Esophagus (tissue), 2 donors: ENCODE results near the gene KCP. TPM values are rescaled to one million over a fixed set of nuclear protein-coding genes. Genes with fewer than 3 reads are reported as not detected.

Experiments used
- H3K27ac ChIP-seq, 2 donors: one replicate each; pipeline ENCODE4 v1.5.1; 2013; ENCODE audit warnings: low read depth in 2 of 2, mild to moderate bottlenecking in 2 of 2, inconsistent platforms in 1 of 2, low read length in 1 of 2, moderate library complexity in 1 of 2
- H3K27me3 ChIP-seq, 2 donors: one replicate each; pipeline ENCODE4 v1.6.1; 2013; ENCODE audit warnings: low read length in 2 of 2, control low read depth in 1 of 2, mild to moderate bottlenecking in 1 of 2; ENCODE audit not compliant: insufficient read depth in 2 of 2, control insufficient read depth in 1 of 2
- H3K36me3 ChIP-seq, 2 donors: one replicate each; pipeline ENCODE4 v1.6.1; 2013; ENCODE audit warnings: low read length in 1 of 2; ENCODE audit not compliant: control insufficient read depth in 2 of 2, insufficient read depth in 2 of 2
- H3K4me1 ChIP-seq, 2 donors: one replicate each; pipeline ENCODE4 v1.6.1; 2013; ENCODE audit warnings: low read length in 1 of 2; ENCODE audit not compliant: control insufficient read depth in 2 of 2, insufficient read depth in 2 of 2
- H3K4me3 ChIP-seq, 2 donors: one replicate each; pipeline ENCODE4 v1.5.1; 2013; ENCODE audit warnings: low read length in 2 of 2, mild to moderate bottlenecking in 2 of 2, low read depth in 1 of 2, moderate library complexity in 1 of 2
- H3K9me3 ChIP-seq, 2 donors: one replicate each; pipeline ENCODE4 v1.6.1; 2013; ENCODE audit warnings: mild to moderate bottlenecking in 2 of 2, low read depth in 1 of 2, low read length in 1 of 2, moderate library complexity in 1 of 2; ENCODE audit not compliant: control insufficient read depth in 2 of 2, insufficient read depth in 1 of 2
- WGBS, 2 donors: extraction: QIAGEN DNeasy Blood & Tissue Kit; methylation state at CpG; one replicate each; pipeline ENCODE4 v1.1.7; 2013; 5-methylcytosine and 5-hydroxymethylcytosine counted together
- polyA plus RNA-seq, 2 donors: library from polyadenylated mRNA; stranded (reverse); fragments of 200-250 nt; gene quantifications; one replicate each; pipeline ENCODE4 v1.2.3, GENCODE V29; 2013
- donor health status: healthy with polysubstance abuse.
- donor health status: Bipolar disorder and iron deficiency.

The KCP gene
- polyA plus RNA-seq, 2 donors: 1.4 to 5.5 TPM

DNA sequence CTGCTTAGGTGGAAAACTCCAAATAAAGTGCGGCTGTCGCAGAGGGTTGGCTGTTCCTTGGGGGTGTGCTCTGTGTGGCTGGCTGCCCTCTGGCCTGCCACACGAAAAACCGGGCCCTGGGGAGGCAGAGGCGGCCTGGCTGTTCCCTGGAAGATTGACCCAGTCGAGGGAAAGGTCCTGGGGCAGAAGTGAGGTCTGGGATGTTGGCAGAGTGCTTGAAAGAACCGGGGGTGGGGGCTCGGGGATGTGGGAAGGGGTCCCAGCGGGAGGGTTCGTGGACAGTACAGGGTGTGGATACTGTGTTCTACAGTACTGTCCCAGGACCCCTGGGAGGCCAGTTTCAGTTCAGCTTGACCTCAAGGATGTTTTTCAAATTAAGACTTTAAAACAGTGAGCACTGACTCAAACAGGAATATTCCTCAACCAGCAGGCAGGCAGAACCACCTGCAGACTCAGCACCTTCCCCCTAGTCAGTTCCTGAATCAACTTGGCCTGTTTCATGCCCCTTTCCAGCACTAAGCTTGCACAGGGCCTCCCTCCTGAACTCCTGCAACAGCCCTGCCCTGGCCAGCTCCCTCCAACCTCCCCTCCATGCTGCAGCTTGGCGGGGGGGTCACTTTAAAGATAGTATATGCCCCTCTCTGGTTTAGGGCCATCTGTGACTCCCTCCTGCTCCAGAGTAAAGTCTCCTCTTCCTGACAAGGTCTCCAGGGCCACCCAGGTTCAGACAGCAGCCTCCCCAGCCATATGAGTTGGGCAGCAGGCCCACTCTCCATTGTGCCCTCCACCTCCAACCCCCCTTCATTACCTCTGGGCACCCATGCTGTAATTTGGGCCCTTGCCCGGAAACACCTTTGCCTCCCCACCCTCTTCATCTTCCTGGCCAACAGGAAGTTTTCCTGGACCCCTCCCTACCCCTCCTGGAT is 51.0 kb downstream of the KCP start:
- H3K27ac ChIP-seq: peak overlapping the region; percentile 40 to 78
- no peaks in the 10 kb centered on the region for H3K9me3 ChIP-seq
- 49 to 61% methylated on average over 12 of the region's 12 CpGs for WGBS, 2 donors
- no peak overlapping the region for H3K4me3 ChIP-seq
- H3K4me1 ChIP-seq: peaks cover 2 to 27% of the 10 kb centered on the region in 2 donors
- H3K27me3 ChIP-seq: no peaks in the 10 kb centered on the region
- peaks cover 0 to under 1% of the 10 kb centered on the region in 2 donors for H3K36me3 ChIP-seq

DNA sequence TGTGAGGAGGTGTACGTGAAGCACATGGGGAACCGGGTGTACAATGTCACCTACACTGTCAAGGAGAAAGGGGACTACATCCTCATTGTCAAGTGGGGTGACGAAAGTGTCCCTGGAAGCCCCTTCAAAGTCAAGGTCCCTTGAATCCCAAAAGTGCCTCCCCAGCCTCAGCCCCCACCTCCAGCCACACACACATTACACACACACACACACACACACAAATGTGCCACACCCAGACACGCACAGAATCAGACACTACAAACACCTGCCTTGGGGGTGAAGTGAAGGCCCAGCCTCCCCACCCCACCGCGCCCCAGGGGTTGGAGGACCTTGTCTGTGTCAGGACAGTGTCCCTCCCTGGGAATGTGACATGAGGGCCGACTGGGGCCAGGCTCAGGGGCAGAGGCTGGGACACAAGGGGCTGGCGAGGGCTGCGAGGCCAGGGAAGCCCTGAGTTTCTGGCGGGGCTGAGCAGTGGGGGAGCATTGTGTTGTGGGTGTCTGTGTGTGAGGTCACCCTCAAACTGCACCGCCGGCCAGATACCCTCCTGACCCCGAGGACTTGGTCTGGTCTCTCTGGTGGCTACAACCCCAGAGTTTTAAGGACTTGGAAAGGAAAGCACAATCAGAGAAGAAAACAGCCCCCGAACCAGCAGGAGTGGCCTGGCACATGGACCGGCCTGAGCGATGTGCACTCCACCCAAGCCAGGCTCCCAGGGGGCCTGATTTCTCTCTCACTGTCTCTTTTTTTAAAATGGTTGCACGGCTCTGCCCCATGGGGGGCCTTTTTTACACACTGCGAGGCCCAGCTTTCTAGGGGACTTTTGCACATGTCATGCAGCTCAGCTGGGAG is 51.9 kb downstream of the KCP start:
- 67 to 68% methylated on average over 16 to 18 of the region's 18 CpGs for WGBS, 2 donors
- Histone ChIP-seq H3K9me3 (no peaks in the 10 kb centered on the region), H3K36me3 (peaks cover 0 to 7% of the 10 kb centered on the region in 2 donors), H3K4me3 (no peak overlapping the region), H3K27ac (peak overlapping the region; percentile 44 to 78), H3K27me3 (no peaks in the 10 kb centered on the region), H3K4me1 (peaks cover 2 to 27% of the 10 kb centered on the region in 2 donors)

DNA sequence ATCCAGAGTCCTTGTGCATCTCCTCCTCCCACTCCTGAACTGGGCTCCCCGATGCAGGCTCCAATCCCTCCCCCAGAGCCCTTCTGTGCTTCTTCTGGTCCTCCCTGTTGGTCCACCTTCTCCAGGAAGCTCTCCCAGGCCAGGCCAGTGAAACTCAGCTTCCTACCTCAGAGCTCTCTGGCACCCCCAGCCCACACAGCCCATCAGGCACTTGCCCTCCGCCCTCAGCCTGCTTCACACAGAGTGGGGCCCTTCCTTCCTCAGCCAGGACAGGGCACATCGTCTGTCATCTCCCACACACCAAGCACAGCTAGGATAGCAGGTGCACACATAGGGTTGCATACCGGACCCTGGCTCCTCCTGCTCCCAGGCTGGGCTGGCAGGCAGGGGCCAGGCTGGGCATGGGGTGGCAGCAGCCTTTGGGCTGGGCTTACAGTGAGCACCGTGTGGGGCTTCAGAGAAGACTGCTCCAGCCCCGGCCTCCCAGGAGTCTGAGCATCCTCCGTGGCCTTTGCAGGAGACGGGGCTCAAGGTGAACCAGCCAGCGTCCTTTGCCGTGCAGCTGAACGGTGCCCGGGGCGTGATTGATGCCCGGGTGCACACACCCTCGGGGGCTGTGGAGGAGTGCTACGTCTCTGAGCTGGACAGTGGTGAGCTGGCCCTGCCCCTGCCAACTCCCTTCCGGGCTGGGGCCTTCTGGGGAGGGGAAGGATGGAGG is 54.3 kb downstream of the KCP start:
- peaks cover 2 to 27% of the 10 kb centered on the region in 2 donors for H3K4me1 ChIP-seq
- no peaks in the 10 kb centered on the region for H3K27me3 ChIP-seq
- H3K36me3 ChIP-seq: peaks cover 0 to 7% of the 10 kb centered on the region in 2 donors
- H3K27ac ChIP-seq: no peak overlapping the region
- no peaks in the 10 kb centered on the region for H3K9me3 ChIP-seq
- WGBS, 2 donors: 78 to 87% methylated on average over 17 of the region's 17 CpGs
- no peak overlapping the region for H3K4me3 ChIP-seq

DNA sequence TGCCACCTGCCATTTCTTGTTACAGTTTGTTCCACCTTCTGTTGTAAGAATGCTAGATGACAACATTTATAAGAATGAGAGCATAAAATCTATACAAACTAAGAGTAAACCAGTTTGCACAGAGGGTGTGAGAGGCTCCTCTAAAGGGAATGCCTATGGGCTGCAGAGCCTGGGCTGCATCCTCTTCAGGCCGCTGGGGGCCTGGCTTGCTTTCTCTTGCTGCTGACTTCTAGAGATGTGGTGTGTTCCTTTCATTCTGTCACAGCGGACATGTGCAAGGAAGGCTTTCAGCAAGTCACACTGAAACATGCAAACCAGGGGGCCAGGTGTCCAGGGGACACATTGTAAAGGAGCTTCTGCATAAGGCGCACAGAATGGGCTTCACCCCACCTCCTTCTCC is 55.0 kb downstream of the KCP start:
- H3K9me3 ChIP-seq: no peaks in the 10 kb centered on the region
- peaks cover 0 to 7% of the 10 kb centered on the region in 2 donors for H3K36me3 ChIP-seq
- no peaks in the 10 kb centered on the region for H3K27me3 ChIP-seq
- H3K27ac ChIP-seq: no peak overlapping the region
- 83 to 84% methylated on average over 3 of the region's 3 CpGs for WGBS, 2 donors
- no peak overlapping the region for H3K4me3 ChIP-seq
- H3K4me1 ChIP-seq: peaks cover 2 to 27% of the 10 kb centered on the region in 2 donors

DNA sequence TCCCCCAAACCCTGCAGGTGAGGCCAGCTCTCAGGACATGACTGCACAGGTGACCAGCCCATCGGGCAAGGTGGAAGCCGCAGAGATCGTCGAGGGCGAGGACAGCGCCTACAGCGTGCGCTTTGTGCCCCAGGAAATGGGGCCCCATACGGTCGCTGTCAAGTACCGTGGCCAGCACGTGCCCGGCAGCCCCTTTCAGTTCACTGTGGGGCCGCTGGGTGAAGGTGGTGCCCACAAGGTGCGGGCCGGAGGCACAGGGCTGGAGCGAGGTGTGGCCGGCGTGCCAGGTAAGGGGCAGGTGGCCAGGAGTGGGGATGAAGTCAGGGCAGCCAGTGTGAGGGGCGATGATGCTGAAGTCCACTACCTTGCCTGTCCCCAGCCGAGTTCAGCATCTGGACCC is 56.1 kb downstream of the KCP start:
- Histone ChIP-seq H3K4me1 (peaks cover 2 to 17% of the 10 kb centered on the region in 2 donors), H3K4me3 (no peak overlapping the region), H3K9me3 (no peaks in the 10 kb centered on the region), H3K36me3 (peaks cover 0 to 7% of the 10 kb centered on the region in 2 donors), H3K27me3 (no peaks in the 10 kb centered on the region), H3K27ac (no peak overlapping the region)
- 89 to 90% methylated on average over 21 of the region's 21 CpGs for WGBS, 2 donors

DNA sequence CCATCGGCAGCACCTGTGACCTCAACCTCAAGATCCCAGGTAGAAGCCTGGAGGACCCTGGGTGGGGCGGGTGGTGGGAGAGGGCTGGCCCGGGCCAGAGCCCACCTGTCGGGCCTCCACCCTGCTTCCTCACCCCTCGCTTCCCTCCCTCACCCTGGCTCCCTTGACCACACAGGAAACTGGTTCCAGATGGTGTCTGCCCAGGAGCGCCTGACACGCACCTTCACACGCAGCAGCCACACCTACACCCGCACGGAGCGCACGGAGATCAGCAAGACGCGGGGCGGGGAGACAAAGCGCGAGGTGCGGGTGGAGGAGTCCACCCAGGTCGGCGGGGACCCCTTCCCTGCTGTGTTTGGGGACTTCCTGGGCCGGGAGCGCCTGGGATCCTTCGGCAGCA is 56.7 kb downstream of the KCP start:
- 73 to 75% methylated on average over 23 of the region's 23 CpGs for WGBS, 2 donors
- no peaks in the 10 kb centered on the region for H3K9me3 ChIP-seq
- H3K4me3 ChIP-seq: no peak overlapping the region
- H3K4me1 ChIP-seq: peaks cover 2 to 17% of the 10 kb centered on the region in 2 donors
- peaks cover 0 to 7% of the 10 kb centered on the region in 2 donors for H3K36me3 ChIP-seq
- H3K27me3 ChIP-seq: no peaks in the 10 kb centered on the region
- no peak overlapping the region for H3K27ac ChIP-seq

DNA sequence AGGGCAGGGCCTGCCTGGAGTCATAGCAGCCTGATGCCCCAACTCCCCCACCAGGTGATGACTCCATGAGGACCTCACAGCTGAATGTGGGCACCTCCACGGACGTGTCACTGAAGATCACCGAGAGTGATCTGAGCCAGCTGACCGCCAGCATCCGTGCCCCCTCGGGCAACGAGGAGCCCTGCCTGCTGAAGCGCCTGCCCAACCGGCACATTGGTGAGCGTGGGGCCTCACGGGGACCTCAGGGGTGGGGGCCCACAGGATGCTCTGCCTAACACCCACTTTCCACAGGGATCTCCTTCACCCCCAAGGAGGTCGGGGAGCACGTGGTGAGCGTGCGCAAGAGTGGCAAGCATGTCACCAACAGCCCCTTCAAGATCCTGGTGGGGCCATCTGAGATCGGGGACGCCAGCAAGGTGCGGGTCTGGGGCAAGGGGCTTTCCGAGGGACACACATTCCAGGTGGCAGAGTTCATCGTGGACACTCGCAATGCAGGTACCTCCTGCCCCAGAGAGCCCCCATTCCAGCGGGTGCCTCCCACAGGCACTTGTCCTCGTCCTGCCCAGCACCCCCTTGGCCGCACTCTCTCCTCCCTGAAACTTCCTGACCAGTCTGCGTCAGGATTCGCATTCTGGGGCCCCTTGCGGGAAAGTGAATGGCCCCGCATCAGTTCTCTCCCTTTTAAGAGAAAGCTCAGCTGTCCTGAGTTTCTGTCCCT is 57.8 kb downstream of the KCP start:
- H3K4me1 ChIP-seq: peaks cover 2 to 13% of the 10 kb centered on the region in 2 donors
- no peaks in the 10 kb centered on the region for H3K9me3 ChIP-seq
- H3K4me3 ChIP-seq: no peak overlapping the region
- H3K27me3 ChIP-seq: no peaks in the 10 kb centered on the region
- no peak overlapping the region for H3K27ac ChIP-seq
- H3K36me3 ChIP-seq: peaks cover 0 to 14% of the 10 kb centered on the region in 2 donors
- 87 to 89% methylated on average over 28 of the region's 28 CpGs for WGBS, 2 donors

DNA sequence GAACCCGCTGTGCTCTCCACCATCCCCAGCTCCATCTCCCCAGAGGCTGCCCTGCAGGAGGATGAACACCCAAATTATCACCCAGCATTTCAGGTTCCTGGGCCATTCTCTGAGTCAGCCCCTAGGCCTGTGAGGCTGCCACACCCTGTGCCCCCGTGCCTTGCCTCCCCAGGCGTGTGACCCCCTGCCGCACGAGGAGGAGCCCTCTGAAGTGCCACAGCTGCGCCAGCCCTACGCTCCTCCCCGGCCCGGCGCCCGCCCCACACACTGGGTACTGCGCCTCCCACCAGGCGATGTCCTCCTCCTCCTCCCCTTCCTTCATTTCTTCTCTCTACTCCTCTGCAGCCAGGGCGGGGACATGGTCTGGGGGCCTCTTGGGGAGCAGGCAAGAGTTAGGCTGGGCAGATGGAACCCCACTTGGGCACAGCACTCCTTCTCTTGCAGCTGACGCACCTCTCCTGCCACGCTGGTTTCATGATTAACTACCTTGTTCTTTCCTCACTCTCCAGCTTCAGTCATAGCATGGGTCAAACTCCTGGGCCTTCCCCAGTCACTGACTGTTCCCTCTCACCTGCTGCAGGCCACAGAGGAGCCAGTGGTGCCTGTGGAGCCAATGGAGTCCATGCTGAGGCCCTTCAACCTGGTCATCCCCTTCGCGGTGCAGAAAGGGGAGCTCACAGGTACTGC is 60.6 kb downstream of the KCP start:
- Histone ChIP-seq H3K27ac (no peak overlapping the region), H3K27me3 (no peaks in the 10 kb centered on the region), H3K4me3 (no peak overlapping the region), H3K36me3 (peaks cover 0 to 14% of the 10 kb centered on the region in 2 donors), H3K4me1 (peaks cover 0 to 1% of the 10 kb centered on the region in 2 donors), H3K9me3 (no peaks in the 10 kb centered on the region)
- WGBS, 2 donors: 85 to 88% methylated on average over 18 of the region's 18 CpGs
